Tibial artery (tissue), 4 donors: Measurements from ENCODE around the gene ZBP1.
A peak's percentile ranks its signal among the peaks of the same experiment; 100 is the strongest.

ENCODE experiments used
- DNase-seq, 2 donors: peaks; one replicate each; pipeline ENCODE4 v3.0.0-alpha.2; 2019
- H3K27ac ChIP-seq, 2 donors: fragments of 200-600 bp; sonication (generic) in 1 of 2; 1 replicate in 1 of 2; 2 replicates in 1 of 2; pipeline ENCODE4 v1.5.1; 2018 to 2019; ENCODE audit warnings: mild to moderate bottlenecking in 1 of 2
- H3K27me3 ChIP-seq, 2 donors: fragments of 200-600 bp; sonication (generic) in 1 of 2; one replicate each; pipeline versions ENCODE4 v1.5.1 to v1.6.0; 2016 to 2019
- H3K36me3 ChIP-seq, 3 donors: fragments of 200-600 bp; sonication (generic) in 2 of 3; one replicate each; pipeline ENCODE4 v1.5.1; 2016 to 2019; ENCODE audit warnings: mild to moderate bottlenecking in 2 of 3
- H3K4me1 ChIP-seq, 4 donors: fragments of 200-600 bp; sonication (generic) in 2 of 4; 1 replicate in 3 of 4; 2 replicates in 1 of 4; pipeline ENCODE4 v1.5.1; 2016 to 2019
- H3K4me3 ChIP-seq, 2 donors: fragments of 200-600 bp; sonication (generic) in 1 of 2; 1 replicate in 1 of 2; 2 replicates in 1 of 2; pipeline ENCODE4 v1.5.1; 2018 to 2019; ENCODE audit warnings: mild to moderate bottlenecking in 2 of 2
- H3K9me3 ChIP-seq, 3 donors: fragments of 200-600 bp; sonication (generic) in 1 of 3; one replicate each; pipeline ENCODE4 v1.5.1; 2016 to 2019
- CTCF ChIP-seq, 2 experiments: fragments of 200-600 bp in 1 of 2; fragments of 450-650 bp in 1 of 2; IDR thresholded peaks; one replicate each; pipeline ENCODE4 v1.5.1; 2017 to 2019; ENCODE audit warnings: antibody characterized with exemption in 2 of 2, mild to moderate bottlenecking in 1 of 2, moderate library complexity in 1 of 2
- intact Hi-C: fragments of 100-400 bp; cut with DNase I; formaldehyde crosslinking; loops from one replicate; pipeline ENCODE4 v1.15.0; 2023; ENCODE audit warnings: low total_unique reads

The ZBP1 gene

GRCh38 chr20:57598491-57598890 lies 21.7 kb downstream of the ZBP1 start:
- TF ChIP-seq CTCF (IDR thresholded peaks at IDR 0.05): no peak
- peaks cover 0 to 14% of the 10 kb centered on the region in 2 donors for H3K27me3 ChIP-seq
- peaks cover 0 to 17% (median 7%) of the 10 kb centered on the region in 4 donors for H3K4me1 ChIP-seq
- no peaks in the 10 kb centered on the region for H3K9me3 ChIP-seq
- no peak overlapping the region for H3K27ac ChIP-seq
- H3K36me3 ChIP-seq: no peaks in the 10 kb centered on the region
- DNase-seq: no peak
- intact Hi-C loops: no loop called here
- H3K4me3 ChIP-seq: no peak overlapping the region

GRCh38 chr20:57598060-57598459 lies 22.2 kb downstream of the ZBP1 start:
- peaks cover 0 to 14% of the 10 kb centered on the region in 2 donors for H3K27me3 ChIP-seq
- intact Hi-C loops: no loop called here
- H3K36me3 ChIP-seq: no peaks in the 10 kb centered on the region
- no peak overlapping the region for H3K4me3 ChIP-seq
- no peak for DNase-seq
- no peak overlapping the region for H3K27ac ChIP-seq
- H3K4me1 ChIP-seq: peaks cover 0 to 22% (median 7%) of the 10 kb centered on the region in 4 donors
- TF ChIP-seq CTCF (IDR thresholded peaks at IDR 0.05): no peak
- no peaks in the 10 kb centered on the region for H3K9me3 ChIP-seq

- peaks cover 0 to 14% of the 10 kb centered on the region in 2 donors for H3K27me3 ChIP-seq
- no peaks in the 10 kb centered on the region for H3K9me3 ChIP-seq
- no peaks in the 10 kb centered on the region for H3K36me3 ChIP-seq
- TF ChIP-seq CTCF (IDR thresholded peaks at IDR 0.05): peak; percentile 92 to 97
- peak; percentile 56 to 80 for DNase-seq
- H3K4me3 ChIP-seq: peak overlapping the region in 1 of 2 donors; percentile 26
- peaks cover 0 to 22% (median 7%) of the 10 kb centered on the region in 4 donors for H3K4me1 ChIP-seq
- intact Hi-C loops: loop anchor here (1.0 kb wide), 1 partner anchor 613 kb away; no protein-coding TSS in a partner anchor
- no peak overlapping the region for H3K27ac ChIP-seq
These were observed 23.0 kb downstream of the ZBP1 start for GRCh38 chr20:57596998-57597939.

- peaks cover 0 to 14% of the 10 kb centered on the region in 2 donors for H3K27me3 ChIP-seq
- H3K27ac ChIP-seq: no peak overlapping the region
- no peak for DNase-seq
- peaks cover 0 to 22% (median 7%) of the 10 kb centered on the region in 4 donors for H3K4me1 ChIP-seq
- intact Hi-C loops: loop anchor here (1.0 kb wide), 1 partner anchor 614 kb away; no protein-coding TSS in a partner anchor
- TF ChIP-seq CTCF (IDR thresholded peaks at IDR 0.05): no peak
- H3K4me3 ChIP-seq: no peak overlapping the region
- no peaks in the 10 kb centered on the region for H3K36me3 ChIP-seq
- no peaks in the 10 kb centered on the region for H3K9me3 ChIP-seq
These were observed 23.9 kb downstream of the ZBP1 start for GRCh38 chr20:57596358-57596757.

- no peak for TF ChIP-seq CTCF (IDR thresholded peaks at IDR 0.05)
- H3K4me1 ChIP-seq: peaks cover 0 to 22% (median 7%) of the 10 kb centered on the region in 4 donors
- no peaks in the 10 kb centered on the region for H3K9me3 ChIP-seq
- H3K27me3 ChIP-seq: peaks cover 0 to 14% of the 10 kb centered on the region in 2 donors
- intact Hi-C loops: loop anchor here (1.0 to 2.0 kb wide), 2 partner anchors 81 to 615 kb away; no protein-coding TSS in a partner anchor
- H3K27ac ChIP-seq: no peak overlapping the region
- H3K4me3 ChIP-seq: no peak overlapping the region
- H3K36me3 ChIP-seq: no peaks in the 10 kb centered on the region
- no peak for DNase-seq
These were observed 24.9 kb downstream of the ZBP1 start for GRCh38 chr20:57595041-57596030.
